CD14-positive monocyte (primary cell): Measurements from ENCODE around the gene P2RY12. TPM values are rescaled to one million over a fixed set of nuclear protein-coding genes. Genes with fewer than 3 reads are reported as not detected.
A peak's percentile ranks its signal among the peaks of the same experiment; 100 is the strongest.

ENCODE experiments used
- DNase-seq, 3 donors: peaks; one replicate each; pipeline ENCODE4 v3.0.0-alpha.2; 2011 to 2022
- H2AFZ ChIP-seq: 2 replicates; pipeline ENCODE4 v1.6.0; 2012; ENCODE audit warnings: mild to moderate bottlenecking, low read depth, low read length, inconsistent platforms; ENCODE audit not compliant: insufficient read depth, poor library complexity, severe bottlenecking
- H3K27ac ChIP-seq, 2 donors: 1 replicate in 1 of 2; 2 replicates in 1 of 2; pipeline ENCODE4 v1.5.1; 2012 to 2013; ENCODE audit warnings: low read length in 2 of 2, control low read depth in 1 of 2, inconsistent platforms in 1 of 2, low read depth in 1 of 2, mild to moderate bottlenecking in 1 of 2
- H3K27me3 ChIP-seq, 2 donors: one replicate each; pipeline versions ENCODE4 v1.6.0 to v1.6.1; 2011 to 2013; ENCODE audit warnings: low read length in 2 of 2; ENCODE audit not compliant: control insufficient read depth in 2 of 2, insufficient read depth in 2 of 2
- H3K36me3 ChIP-seq, 2 donors: replicated peaks in 1 of 2; 1 replicate in 1 of 2; 2 replicates in 1 of 2; pipeline versions ENCODE4 v1.5.1 to v1.6.1; 2012 to 2013; ENCODE audit warnings: low read length in 2 of 2, control low read depth in 1 of 2, inconsistent platforms in 1 of 2, mild to moderate bottlenecking in 1 of 2; ENCODE audit not compliant: insufficient read depth in 2 of 2, control insufficient read depth in 1 of 2
- H3K4me1 ChIP-seq, 2 donors: 1 replicate in 1 of 2; 2 replicates in 1 of 2; pipeline versions ENCODE4 v1.5.1 to v1.6.1; 2012 to 2013; ENCODE audit warnings: low read length in 2 of 2, control low read depth in 1 of 2, inconsistent platforms in 1 of 2, mild to moderate bottlenecking in 1 of 2, moderate library complexity in 1 of 2; ENCODE audit not compliant: insufficient read depth in 2 of 2, control insufficient read depth in 1 of 2
- H3K4me2 ChIP-seq: replicated peaks from 2 replicates; pipeline ENCODE3; 2012; ENCODE audit warnings: low read length, moderate library complexity, mild to moderate bottlenecking; ENCODE audit not compliant: poor library complexity, severe bottlenecking; ENCODE audit errors: extremely low read depth
- H3K4me3 ChIP-seq, 3 experiments: fragments of 200-600 bp in 1 of 3; sonication (generic) in 1 of 3; replicated peaks in 1 of 3; 1 replicate in 2 of 3; 2 replicates in 1 of 3; pipeline ENCODE4 v1.5.1; 2011 to 2013; ENCODE audit warnings: low read length in 3 of 3, mild to moderate bottlenecking in 3 of 3, control low read depth in 2 of 3, low read depth in 2 of 3, inconsistent platforms in 1 of 3, moderate library complexity in 1 of 3
- H3K79me2 ChIP-seq: 2 replicates; pipeline ENCODE4 v1.6.0; 2012; ENCODE audit warnings: mild to moderate bottlenecking, control low read depth, inconsistent platforms, low read length, moderate library complexity; ENCODE audit not compliant: insufficient read depth
- H3K9ac ChIP-seq: 2 replicates; pipeline ENCODE4 v1.6.0; 2017; ENCODE audit warnings: low read length, mild to moderate bottlenecking; ENCODE audit not compliant: insufficient read depth, poor library complexity, severe bottlenecking
- H3K9me3 ChIP-seq, 2 donors: replicated peaks in 1 of 2; 1 replicate in 1 of 2; 2 replicates in 1 of 2; pipeline versions ENCODE4 v1.5.1 to v1.6.1; 2012 to 2013; ENCODE audit warnings: low read length in 2 of 2, control low read depth in 1 of 2; ENCODE audit not compliant: control insufficient read depth in 1 of 2, insufficient read depth in 1 of 2
- H4K20me1 ChIP-seq: 2 replicates; pipeline ENCODE4 v1.6.0; 2012; ENCODE audit warnings: mild to moderate bottlenecking, low read length, control low read depth, moderate library complexity; ENCODE audit not compliant: insufficient read depth
- H3K27ac Mint-ChIP-seq, 7 donors: one replicate each; pipeline ENCODE4 v1.8.0; 2020; ENCODE audit warnings: mild to moderate bottlenecking in 7 of 7, mixed read lengths in 7 of 7, moderate library complexity in 6 of 7, inconsistent platforms in 2 of 7
- H3K27me3 Mint-ChIP-seq, 3 donors: one replicate each; pipeline ENCODE4 v1.8.0; 2021 to 2022; ENCODE audit warnings: low read depth in 3 of 3, mild to moderate bottlenecking in 3 of 3, mixed read lengths in 3 of 3, moderate library complexity in 3 of 3, inconsistent platforms in 1 of 3
- H3K36me3 Mint-ChIP-seq, 2 donors: one replicate each; pipeline ENCODE4 v1.8.0; 2020; ENCODE audit warnings: mixed read lengths in 2 of 2, inconsistent platforms in 1 of 2, mild to moderate bottlenecking in 1 of 2
- H3K4me1 Mint-ChIP-seq: one replicate; pipeline ENCODE4 v1.8.0; 2020; ENCODE audit warnings: mild to moderate bottlenecking, mixed read lengths
- H3K4me3 Mint-ChIP-seq, 2 donors: one replicate each; pipeline ENCODE4 v1.8.0; 2020; ENCODE audit warnings: mild to moderate bottlenecking in 2 of 2, mixed read lengths in 2 of 2, moderate library complexity in 1 of 2
- H3K9me3 Mint-ChIP-seq, 7 donors: one replicate each; pipeline ENCODE4 v1.8.0; 2020 to 2022; ENCODE audit warnings: mixed read lengths in 7 of 7, mild to moderate bottlenecking in 6 of 7, moderate library complexity in 6 of 7, inconsistent platforms in 2 of 7
- WGBS: methylation state at CpG from one replicate; pipeline ENCODE4 v1.1.5; 2013; ENCODE audit warnings: missing lambda C conversion rate; ENCODE audit not compliant: insufficient coverage; 5-methylcytosine and 5-hydroxymethylcytosine counted together
- intact Hi-C, 2 donors: fragments of 100-400 bp; cut with micrococcal nuclease; formaldehyde crosslinking; loops; one replicate each; pipeline versions ENCODE4 v1.15.0 to v1.15.1; 2023
- polyA plus RNA-seq, 3 donors: library from polyadenylated mRNA; depleted of rRNA in 1 of 3; unstranded in 2 of 3; stranded (reverse) in 1 of 3; fragments of 300-500 nt in 2 of 3; fragments of >200 nt in 1 of 3; fragmentation: Illumina TruSeq in 2 of 3; gene quantifications; 1 replicate in 2 of 3; 2 replicates in 1 of 3; pipeline ENCODE4 v1.2.3, GENCODE V29; 2012 to 2021
- TF ChIP-seq, protein P1 (sequence below): fragments of 200-600 bp; IDR thresholded peaks from one replicate; pipeline ENCODE4 v1.8.0; 2022; ENCODE audit warnings: antibody characterized with exemption, mild to moderate bottlenecking

Gene P2RY12
- polyA plus RNA-seq, 3 donors: 1.9 to 3.0 (median 2.7) TPM

DNA sequence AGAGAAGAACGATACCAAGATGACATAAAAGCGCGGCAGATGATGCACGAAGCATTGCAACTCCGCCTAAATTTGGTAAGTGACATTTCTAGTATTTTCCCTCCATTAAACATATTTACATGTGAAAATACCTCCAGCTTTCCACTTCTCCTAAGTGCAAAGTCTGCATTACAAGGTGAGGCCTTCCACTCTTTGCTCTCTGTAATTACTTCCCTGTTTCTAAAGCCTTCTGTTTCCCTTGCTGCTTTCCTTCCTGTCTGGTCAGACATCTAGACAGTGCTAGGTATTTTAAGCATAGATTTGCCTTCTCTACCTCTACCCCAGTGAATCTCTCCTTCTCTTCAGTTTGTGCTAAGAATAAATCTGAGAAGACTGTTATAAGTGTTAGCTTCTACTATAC lies 1.9 kb downstream of the P2RY12 start:
- H3K27ac ChIP-seq: peak overlapping the region in 1 of 2 donors; percentile 52
- Mint-ChIP-seq H3K9me3 (no peaks in the 10 kb centered on the region), H3K27ac (peak overlapping the region in 6 of 7 donors; percentile 9 to 84 (median 68)), H3K4me1 (peaks cover 50% of the 10 kb centered on the region), H3K27me3 (no peaks in the 10 kb centered on the region), H3K36me3 (no peaks in the 10 kb centered on the region), H3K4me3 (peak overlapping the region in 1 of 2 donors; percentile 26)
- no peak overlapping the region for H3K9ac ChIP-seq
- H2AFZ ChIP-seq: no peak overlapping the region
- no peaks in the 10 kb centered on the region for H3K27me3 ChIP-seq
- no peaks in the 10 kb centered on the region for H3K79me2 ChIP-seq
- H3K4me2 ChIP-seq: peak overlapping the region; percentile 71
- H3K9me3 ChIP-seq: no peaks in the 10 kb centered on the region
- H3K4me1 ChIP-seq: peaks cover 37 to 48% of the 10 kb centered on the region in 2 donors
- H3K4me3 ChIP-seq: peak overlapping the region in 1 of 3 experiments; percentile 67
- peak in 2 of 3 donors; percentile 16 to 48 for DNase-seq
- WGBS: no CpG with 5 or more reads among the region's 5 CpGs
- intact Hi-C loops: loop anchor here (5.0 to 10.0 kb wide), 2 partner anchors 55 to 58 kb away; partner anchors contain the start of gene P2RY13 (in 2 of the 2)
- no peaks in the 10 kb centered on the region for H3K36me3 ChIP-seq
- H4K20me1 ChIP-seq: no peaks in the 10 kb centered on the region
- TF ChIP-seq, protein P1, sequence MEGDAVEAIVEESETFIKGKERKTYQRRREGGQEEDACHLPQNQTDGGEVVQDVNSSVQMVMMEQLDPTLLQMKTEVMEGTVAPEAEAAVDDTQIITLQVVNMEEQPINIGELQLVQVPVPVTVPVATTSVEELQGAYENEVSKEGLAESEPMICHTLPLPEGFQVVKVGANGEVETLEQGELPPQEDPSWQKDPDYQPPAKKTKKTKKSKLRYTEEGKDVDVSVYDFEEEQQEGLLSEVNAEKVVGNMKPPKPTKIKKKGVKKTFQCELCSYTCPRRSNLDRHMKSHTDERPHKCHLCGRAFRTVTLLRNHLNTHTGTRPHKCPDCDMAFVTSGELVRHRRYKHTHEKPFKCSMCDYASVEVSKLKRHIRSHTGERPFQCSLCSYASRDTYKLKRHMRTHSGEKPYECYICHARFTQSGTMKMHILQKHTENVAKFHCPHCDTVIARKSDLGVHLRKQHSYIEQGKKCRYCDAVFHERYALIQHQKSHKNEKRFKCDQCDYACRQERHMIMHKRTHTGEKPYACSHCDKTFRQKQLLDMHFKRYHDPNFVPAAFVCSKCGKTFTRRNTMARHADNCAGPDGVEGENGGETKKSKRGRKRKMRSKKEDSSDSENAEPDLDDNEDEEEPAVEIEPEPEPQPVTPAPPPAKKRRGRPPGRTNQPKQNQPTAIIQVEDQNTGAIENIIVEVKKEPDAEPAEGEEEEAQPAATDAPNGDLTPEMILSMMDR: no peak

DNA sequence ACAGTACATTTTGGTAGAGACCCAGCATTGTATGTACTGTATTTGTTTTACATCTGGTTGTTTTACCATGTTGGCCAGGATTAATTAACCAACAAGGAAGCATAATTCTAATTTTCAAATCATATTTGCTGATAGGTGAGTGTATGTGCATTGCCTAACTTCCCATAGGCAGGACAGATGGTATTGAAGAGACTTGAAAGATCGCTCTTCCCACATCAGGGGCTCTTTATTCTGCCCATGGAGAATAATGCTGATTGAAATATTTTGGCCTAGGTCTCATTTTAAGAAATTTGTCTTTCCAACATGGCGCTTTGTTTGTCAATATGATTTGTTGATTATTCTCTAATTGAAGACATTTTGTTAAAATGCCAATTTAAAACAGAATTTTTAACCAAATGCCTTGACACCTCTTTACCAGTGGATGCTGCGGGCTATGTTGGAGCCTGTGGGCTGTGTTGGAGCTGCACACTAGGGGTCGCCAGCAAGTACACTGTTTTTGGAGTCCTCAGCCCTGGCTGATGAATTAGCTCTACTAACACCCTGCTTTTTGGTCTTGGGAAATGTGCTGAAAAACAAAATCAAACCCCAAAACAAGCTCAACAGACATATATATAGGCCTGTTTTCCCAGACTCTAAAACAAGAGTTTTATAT lies 5.3 kb downstream of the P2RY12 start:
- Histone ChIP-seq H3K4me3 (no peak overlapping the region), H4K20me1 (no peaks in the 10 kb centered on the region), H2AFZ (no peak overlapping the region), H3K27me3 (no peaks in the 10 kb centered on the region), H3K79me2 (no peaks in the 10 kb centered on the region), H3K9ac (no peak overlapping the region), H3K9me3 (no peaks in the 10 kb centered on the region), H3K4me1 (peaks cover 19 to 21% of the 10 kb centered on the region in 2 donors), H3K4me2 (no peak overlapping the region), H3K27ac (no peak overlapping the region), H3K36me3 (no peaks in the 10 kb centered on the region)
- TF ChIP-seq, protein P1: peak; percentile 60
- Mint-ChIP-seq H3K4me3 (no peak overlapping the region), H3K4me1 (peaks cover 28% of the 10 kb centered on the region), H3K27ac (no peak overlapping the region), H3K27me3 (no peaks in the 10 kb centered on the region), H3K36me3 (no peaks in the 10 kb centered on the region), H3K9me3 (no peaks in the 10 kb centered on the region)
- no CpG with 5 or more reads among the region's 4 CpGs for WGBS
- intact Hi-C loops: no loop called here
- DNase-seq: peak in 2 of 3 donors; percentile 21 to 23
